Head of caudate nucleus (tissue), 42 donors: ENCODE data around the gene SH3BP2.
A peak's percentile ranks its signal among the peaks of the same experiment; 100 is the strongest.

Source experiments
- DNase-seq, 42 donors: peaks; one replicate each; pipeline versions ENCODE4 v3.0.0 to v3.0.0-alpha.2; 2020 to 2021; ENCODE audit warnings: mixed read lengths in 7 of 42
- intact Hi-C: fragments of 100-400 bp; cut with DNase I; formaldehyde crosslinking; loops from one replicate; pipeline ENCODE4 v1.15.0; 2022

Gene SH3BP2

DNA sequence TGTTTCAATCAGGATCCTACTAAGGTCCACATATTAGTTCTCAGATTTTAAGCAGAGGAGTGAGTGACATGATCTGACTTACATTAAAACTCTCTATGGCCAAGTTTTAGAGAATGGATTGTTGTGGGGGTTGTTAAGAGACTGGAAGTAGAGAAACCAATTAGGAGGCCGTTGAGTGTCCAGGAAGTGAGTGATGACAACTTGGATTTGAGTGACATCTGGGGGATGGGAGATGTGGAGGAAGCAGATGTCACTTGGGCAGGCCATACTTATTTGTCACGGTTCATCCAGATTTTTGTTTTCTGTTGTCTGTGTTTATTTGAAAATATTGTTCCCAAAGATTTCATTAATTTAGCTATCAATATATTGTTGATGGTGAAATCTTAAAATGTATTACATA lies 79.0 kb downstream of the SH3BP2 start:
- peak in 3 of 42 donors; percentile 38 to 72 (median 51) for DNase-seq
- intact Hi-C loops: no loop called here

DNA sequence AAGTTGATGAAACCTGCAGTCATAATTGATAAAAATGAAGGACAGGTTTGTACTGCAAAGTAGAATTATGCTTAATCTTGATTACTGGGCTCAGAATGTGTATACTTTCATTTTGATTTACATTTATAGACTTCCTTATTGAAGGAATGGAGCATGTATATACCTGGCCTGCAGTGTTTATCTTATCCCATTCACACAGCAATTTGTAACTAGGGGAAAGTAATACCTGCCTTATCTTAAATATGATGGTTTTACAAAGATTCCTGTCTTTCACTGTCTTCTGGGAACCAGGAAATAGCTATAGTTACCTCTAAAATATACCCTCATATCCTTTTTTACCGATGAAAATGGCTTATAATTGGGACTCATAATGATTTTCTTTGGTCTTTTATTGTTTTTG lies 80.4 kb downstream of the SH3BP2 start:
- intact Hi-C loops: no loop called here
- DNase-seq: no peak

GRCh38 chr4:2874861-2875260 lies 82.0 kb downstream of the SH3BP2 start:
- intact Hi-C loops: no loop called here
- no peak for DNase-seq

- peak in 30 of 42 donors; percentile 24 to 86 (median 49) for DNase-seq
- intact Hi-C loops: no loop called here
Observed at GRCh38 chr4:2875556-2875955, 82.7 kb downstream of the SH3BP2 start.

- DNase-seq: no peak
- intact Hi-C loops: no loop called here
Observed at GRCh38 chr4:2878346-2878745, 85.5 kb downstream of the SH3BP2 start.

GRCh38 chr4:2879026-2879425 lies 86.1 kb downstream of the SH3BP2 start:
- no peak for DNase-seq
- intact Hi-C loops: no loop called here

DNA sequence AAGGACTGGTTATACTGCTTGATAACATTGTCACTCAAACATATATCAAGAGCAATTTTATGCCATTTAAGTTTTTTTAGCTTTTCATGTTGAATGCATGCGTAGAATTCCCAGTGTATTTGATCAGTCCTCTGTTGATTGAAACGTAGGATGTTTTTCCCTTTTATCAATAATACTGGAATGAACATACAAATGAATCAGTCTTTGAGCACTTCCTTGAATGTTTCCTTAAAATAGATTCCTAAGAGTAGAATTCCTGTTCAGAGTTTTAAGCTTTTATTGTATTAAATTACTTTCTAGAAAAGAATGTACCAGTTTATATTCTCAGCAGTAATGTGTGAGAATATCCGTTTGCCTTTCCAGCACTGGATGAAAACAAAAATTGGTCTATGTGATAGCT lies 88.5 kb downstream of the SH3BP2 start:
- DNase-seq: no peak
- intact Hi-C loops: no loop called here

DNA sequence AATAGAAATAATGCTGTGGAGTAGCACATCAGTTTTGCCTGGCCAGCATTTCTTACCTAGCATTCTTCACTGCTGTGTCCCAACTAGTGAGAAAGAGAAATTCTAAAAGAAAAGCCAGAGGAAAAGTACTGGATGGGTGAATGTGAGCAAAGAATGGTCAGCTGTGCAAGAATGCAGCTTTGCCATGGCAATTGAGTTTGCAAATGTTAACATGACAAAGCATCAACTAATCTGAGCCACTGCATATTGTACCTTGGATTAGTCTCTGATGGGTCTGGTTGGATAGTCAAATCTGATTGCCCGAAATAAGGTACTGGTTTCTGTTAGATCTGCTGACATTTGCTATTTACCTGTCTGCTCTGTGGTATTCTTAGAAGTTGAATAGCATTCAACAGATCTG lies 89.5 kb downstream of the SH3BP2 start:
- intact Hi-C loops: no loop called here
- no peak for DNase-seq

- no peak for DNase-seq
- intact Hi-C loops: no loop called here
Observed at GRCh38 chr4:2886161-2886560, 93.3 kb downstream of the SH3BP2 start.

DNA sequence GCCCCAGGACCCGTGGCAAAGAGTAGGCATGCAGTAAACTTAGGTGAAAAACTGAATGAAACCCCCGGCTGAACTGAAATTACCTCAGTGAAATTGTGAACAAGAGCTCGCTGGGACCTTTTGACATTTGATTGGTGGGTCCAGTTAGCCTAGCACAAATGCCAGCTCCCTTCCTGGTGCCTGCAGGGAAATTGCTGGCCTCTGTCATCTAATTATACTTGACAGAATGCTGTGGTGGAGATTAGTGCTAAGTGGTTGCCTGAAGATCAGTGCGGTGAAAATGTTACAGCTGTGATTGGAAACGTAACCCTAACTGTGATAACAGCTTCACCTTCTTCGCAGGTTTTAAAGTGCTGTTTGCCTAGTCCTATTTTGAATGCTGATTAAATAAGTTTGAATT lies 93.7 kb downstream of the SH3BP2 start:
- intact Hi-C loops: no loop called here
- no peak for DNase-seq

DNA sequence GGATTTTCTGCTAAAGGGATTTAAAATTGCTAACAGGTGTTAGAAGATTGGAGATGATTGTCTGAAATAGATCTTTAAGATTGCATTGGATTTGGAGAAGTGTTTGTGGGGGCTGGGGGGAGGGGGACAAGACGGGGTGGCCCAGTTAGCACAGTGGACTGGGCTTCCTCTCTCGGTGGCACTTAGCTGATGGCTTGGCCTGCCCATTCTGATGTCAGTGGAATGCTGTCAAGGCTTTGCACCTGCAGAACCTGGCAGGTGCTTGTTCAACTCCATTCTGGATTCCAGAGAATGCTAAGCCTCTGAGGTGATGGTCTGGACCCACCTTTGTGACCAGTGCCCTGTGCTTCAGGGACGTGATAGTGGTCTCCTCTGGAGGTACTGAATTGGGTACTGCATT lies 94.5 kb downstream of the SH3BP2 start:
- no peak for DNase-seq
- intact Hi-C loops: no loop called here

- no peak for DNase-seq
- intact Hi-C loops: no loop called here
Observed at GRCh38 chr4:2888886-2889285, 96.0 kb downstream of the SH3BP2 start.
